NCI-H345 treated with DMSO at 0.1 percent for 48 hours (cell line): ENCODE results near the gene ATOSA.

Experiments
- DNase-seq: peaks from one replicate; lab custom pipeline; 2025; ENCODE audit not compliant: unreplicated experiment; lab: John Stamatoyannopoulos, UW

The ATOSA gene

GRCh38 chr15:52652984-52653383 lies 26.2 kb downstream of the ATOSA start:
- DNase-seq, result no peak

DNA sequence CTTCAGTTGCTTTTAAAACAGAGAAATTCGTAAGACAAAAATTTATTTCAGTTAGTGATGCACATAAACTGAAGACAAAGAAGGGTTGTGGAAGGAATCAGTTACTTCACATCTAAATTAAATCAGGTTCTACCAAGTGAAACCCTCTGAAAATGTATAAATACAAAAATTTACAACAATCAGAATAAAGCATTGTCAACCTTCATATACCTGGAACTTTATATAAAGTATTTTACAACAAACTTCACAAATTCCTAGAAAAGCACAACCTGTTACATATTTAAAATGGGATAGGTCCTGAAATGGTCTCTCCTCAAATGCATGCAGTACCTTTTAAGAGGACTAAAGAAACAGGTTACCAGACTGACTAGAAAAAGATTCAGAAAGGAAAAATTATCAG lies 26.9 kb downstream of the ATOSA start:
- DNase-seq, result no peak

- no peak for DNase-seq
Observed at GRCh38 chr15:52651868-52652267, 27.3 kb downstream of the ATOSA start.

DNA sequence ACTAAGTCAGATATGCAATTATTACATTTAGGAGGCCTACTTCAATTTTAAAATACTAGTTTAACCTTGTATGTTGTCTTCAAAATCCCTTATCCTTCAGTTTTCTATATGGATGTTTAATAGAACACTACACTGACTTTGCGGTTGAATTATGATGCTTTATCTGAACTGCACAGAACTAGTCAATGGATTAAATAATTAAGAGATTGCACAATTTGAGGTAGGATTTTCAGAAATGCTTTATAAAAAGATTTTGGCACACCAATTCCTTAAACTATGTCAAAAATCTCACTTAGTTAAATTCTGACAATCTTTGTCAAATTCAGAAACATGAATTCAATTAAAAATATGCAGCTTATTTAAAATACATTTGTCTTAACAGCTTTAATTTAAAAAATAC lies 28.1 kb downstream of the ATOSA start:
- no peak for DNase-seq

- DNase-seq, result no peak
Observed at GRCh38 chr15:52649686-52650085, 29.5 kb downstream of the ATOSA start.

- no peak for DNase-seq
Observed at GRCh38 chr15:52645916-52646315, 33.3 kb downstream of the ATOSA start.

GRCh38 chr15:52642386-52643361 lies 36.5 kb downstream of the ATOSA start:
- DNase-seq, result no peak

DNA sequence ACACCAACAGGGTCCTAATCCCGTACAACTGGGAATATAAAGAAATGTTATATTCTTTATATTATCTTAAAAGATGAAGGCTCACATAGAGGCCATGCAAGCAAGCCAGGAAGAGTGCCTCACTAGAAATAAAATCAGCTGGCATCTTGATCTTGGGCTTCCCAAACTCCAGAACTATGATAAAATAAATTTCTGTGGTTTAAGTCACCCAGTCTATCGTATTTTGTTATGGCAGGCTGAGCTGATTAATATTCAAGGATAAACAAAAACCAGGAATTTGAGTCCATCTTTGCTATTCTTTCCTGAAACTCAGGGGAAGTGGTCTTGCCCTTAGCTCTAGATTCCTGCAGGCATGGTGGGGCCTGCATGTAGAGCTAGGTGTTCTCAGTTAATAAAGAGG lies 42.7 kb downstream of the ATOSA start:
- DNase-seq, result no peak

DNA sequence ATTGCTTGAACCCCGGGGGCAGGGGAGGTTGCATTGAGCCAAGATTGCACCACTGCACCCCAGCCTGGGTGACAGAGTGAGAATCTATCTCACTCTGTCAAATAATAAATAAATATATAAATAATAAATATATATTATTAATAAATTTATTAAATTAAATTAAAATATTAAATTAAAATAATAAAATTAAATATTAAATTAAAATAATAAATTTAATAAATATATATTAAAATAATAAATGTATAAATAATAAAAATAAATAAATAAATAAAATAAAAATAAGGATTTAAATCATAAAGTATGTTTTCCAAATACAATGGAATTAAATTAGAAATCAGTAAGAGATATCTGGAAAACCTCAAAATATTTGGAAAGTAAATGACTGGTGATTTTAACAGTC lies 43.3 kb downstream of the ATOSA start:
- no peak for DNase-seq
